WI38 (cell line): ENCODE measurements around the gene GSE1.
A peak's percentile ranks its signal among the peaks of the same experiment; 100 is the strongest.

Experiments used
- H3K4me3 ChIP-seq: 2 replicates; pipeline ENCODE4 v1.5.1; 2011; ENCODE audit warnings: low read depth, mild to moderate bottlenecking, control low read depth, low read length
- CTCF ChIP-seq: IDR thresholded peaks from 2 replicates; pipeline ENCODE4 v1.5.1; 2012; ENCODE audit warnings: low read depth, mild to moderate bottlenecking, control low read depth, low read length

GSE1 gene

GRCh38 chr16:85659336-85659735, 46.2 kb downstream of the GSE1 start:
- H3K4me3 ChIP-seq = no peak overlapping the region
- TF ChIP-seq CTCF = no peak

GRCh38 chr16:85659805-85660511, 46.8 kb downstream of the GSE1 start:
- H3K4me3 ChIP-seq = no peak overlapping the region
- TF ChIP-seq CTCF = peak; percentile 95

- H3K4me3 ChIP-seq = no peak overlapping the region
- TF ChIP-seq CTCF = no peak
Observed at GRCh38 chr16:85660843-85661739, 48.0 kb downstream of the GSE1 start.

- H3K4me3 ChIP-seq = no peak overlapping the region
- no peak for TF ChIP-seq CTCF
Observed at GRCh38 chr16:85661740-85662481, 48.8 kb downstream of the GSE1 start.

GRCh38 chr16:85662482-85662812, 49.3 kb downstream of the GSE1 start:
- no peak for TF ChIP-seq CTCF
- no peak overlapping the region for H3K4me3 ChIP-seq

GRCh38 chr16:85662976-85663830, 50.1 kb downstream of the GSE1 start:
- TF ChIP-seq CTCF = no peak
- no peak overlapping the region for H3K4me3 ChIP-seq
